Measurements from ENCODE around the gene C3orf70. TPM values are rescaled to one million over a fixed set of nuclear protein-coding genes. Genes with fewer than 3 reads are reported as not detected.

The C3orf70 gene
- total RNA-seq, 1 experiment from 2014 or later: not detected

DNA sequence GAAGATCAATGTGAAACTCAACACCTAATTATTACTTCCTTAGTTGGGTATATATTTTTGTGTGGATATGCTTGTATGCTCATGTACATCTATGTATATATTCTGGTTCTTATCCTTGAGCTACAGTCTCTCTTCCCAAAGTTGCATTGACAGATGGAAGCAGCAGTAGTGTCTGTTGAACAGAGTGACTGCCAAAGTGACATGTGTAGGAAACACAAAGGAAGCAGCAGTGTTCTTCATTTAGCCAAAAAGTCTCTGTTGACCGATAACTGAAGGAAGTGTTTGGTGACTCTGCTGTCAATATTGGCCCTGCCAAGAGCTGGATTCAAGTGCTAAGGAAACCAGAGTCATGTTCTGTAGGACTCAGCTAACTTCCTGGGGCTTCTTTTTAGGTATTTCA is 123.8 kb downstream of the C3orf70 start:
- no peak for DNase-seq (ENCODE audit: low read depth)
- in situ Hi-C loops (cut with HindIII; ENCODE audit: low pct_unique_long_range_greater_than_20kb, low sequenced_read_pairs): no loop called here

DNA sequence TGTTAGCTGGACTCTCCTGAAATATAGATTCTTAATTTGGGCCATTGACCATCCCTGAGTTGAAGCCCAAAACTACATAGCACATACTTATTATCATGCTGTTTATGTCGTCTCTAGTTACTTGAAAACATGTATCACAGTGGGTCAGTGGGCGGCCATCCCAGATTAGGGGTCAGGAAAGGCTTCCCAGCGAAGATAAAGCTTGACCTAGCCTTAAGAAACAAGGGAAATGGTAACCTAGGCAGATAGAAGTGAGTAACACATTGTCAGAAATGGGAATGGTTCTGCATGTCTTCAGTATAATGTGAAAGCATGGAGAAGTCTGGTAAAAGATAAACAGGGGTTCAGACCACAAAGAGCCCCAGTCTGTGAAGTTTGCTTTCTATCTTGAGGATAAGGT is 124.7 kb downstream of the C3orf70 start:
- in situ Hi-C loops (cut with HindIII; ENCODE audit: low pct_unique_long_range_greater_than_20kb, low sequenced_read_pairs): no loop called here
- no peak for DNase-seq (ENCODE audit: low read depth)

Other genes starting within 250 kb of the C3orf70 start
- 9.3 and 15.6 TPM in 2 replicates for gene EHHADH, start 101.0 kb upstream of the C3orf70 start, total RNA-seq (2014; rRNA removed; shearing (Covaris generic); ENCODE audit: low replicate concordance)
- gene MAP3K13, start 210.1 kb upstream of the C3orf70 start, total RNA-seq (2014; rRNA removed; shearing (Covaris generic); ENCODE audit: low replicate concordance): 16.9 and 20.6 TPM in 2 replicates